Stimulated activated CD8-positive, alpha-beta memory T cell treated with anti-CD3 and anti-CD28 coated beads, Interleukin-15, amount 100 ng/mL, for 1 hour (primary cell): ENCODE results near the gene CRELD1.

ENCODE experiments used
- DNase-seq: peaks from one replicate; pipeline ENCODE4 v3.0.0-alpha.2; 2020; ENCODE audit warnings: low read depth

CRELD1 gene

DNA sequence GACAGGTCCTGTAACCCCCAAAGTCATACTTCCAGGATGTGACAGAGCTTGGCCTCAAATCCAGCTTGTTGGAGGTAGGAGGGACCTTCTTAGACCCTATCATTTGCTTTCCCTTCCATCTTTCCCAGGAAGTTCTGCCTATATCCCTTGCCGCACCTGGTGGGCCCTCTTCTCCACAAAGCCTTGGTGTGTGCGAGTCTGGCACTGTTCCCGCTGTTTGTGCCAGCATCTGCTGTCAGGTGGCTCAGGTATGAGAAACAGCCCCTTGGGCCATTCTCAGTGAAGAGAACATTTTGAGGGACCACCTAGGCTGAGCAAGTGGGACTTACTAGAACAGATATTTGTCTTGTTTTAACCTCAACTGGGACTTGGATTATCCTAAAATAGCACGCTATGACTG is 29.7 kb upstream of the CRELD1 start:
- DNase-seq: no peak

DNA sequence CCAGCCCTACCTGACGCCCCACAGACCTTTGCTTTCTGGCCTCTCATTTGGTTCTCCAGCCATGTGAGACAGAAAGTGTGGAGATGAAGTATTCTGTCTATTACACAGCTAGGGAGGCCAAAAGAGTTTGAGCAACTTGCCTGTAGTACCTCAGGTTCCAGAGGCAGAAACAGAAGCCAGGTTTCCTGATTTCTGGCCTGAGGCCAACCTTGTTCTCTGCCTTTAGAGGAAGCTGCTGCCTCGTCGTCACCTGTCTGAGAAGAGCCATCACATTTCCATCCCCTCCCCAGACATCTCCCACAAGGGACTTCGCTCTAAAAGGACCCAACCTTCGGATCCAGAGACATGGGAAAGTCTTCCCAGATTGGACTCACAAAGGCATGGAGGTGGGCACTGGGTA is 27.2 kb upstream of the CRELD1 start:
- DNase-seq: no peak

DNA sequence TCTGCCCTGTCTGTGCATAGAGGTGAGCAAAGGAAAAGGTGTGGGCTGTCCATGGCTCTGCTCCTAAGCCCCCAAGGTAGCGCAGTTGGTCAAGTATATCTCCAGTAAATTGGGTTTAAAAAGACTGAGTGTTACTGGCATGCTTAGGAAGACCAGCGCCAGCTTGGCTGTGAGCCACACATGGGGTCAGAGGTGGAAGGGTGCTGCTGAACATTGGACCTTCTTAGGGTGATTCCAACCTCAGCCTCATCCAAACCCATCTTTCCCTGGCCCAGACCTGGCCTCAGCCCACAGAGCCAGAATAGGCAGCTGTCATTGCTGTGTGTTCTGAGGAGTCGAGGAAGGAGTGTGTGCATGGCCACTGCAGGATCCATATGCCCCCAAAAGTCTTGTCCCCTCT is 25.3 kb upstream of the CRELD1 start:
- no peak for DNase-seq

DNA sequence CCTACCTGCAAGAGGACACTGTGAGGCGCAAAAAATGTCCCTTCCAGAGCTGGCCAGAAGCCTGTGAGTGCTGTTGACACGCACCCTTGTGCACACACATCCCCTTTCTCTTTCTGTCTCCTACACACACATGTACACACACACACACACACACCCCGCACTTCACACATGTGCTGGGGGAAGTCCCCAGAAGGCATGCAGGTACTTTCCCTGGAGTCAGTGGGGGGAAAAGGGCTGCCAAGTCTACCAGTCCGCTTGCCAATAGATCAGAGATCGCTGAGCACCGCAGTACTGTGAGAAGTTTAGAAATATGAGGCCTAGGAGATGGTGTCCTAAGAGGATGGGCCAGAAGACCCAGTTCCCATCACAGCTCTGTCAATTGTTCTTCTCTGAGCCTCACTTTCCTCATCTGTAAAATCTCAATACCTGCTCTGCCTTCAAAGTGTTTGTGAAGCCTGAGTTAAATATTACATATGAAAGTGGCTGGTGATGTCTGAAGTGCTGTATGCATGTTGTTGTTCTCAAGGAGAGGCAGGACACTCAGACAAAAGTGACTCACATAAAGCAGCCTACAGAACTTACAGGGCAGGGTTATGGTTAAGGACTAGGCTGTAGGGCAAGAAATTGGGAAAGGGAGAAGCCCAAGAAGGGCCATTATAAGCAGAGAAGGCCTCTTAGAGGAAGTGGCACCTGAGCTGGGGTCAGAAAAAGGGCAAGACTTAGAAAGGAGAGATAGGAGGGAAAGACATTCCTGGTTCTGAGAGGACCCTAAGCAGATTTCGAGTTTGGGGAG is 24.2 kb upstream of the CRELD1 start:
- no peak for DNase-seq

DNA sequence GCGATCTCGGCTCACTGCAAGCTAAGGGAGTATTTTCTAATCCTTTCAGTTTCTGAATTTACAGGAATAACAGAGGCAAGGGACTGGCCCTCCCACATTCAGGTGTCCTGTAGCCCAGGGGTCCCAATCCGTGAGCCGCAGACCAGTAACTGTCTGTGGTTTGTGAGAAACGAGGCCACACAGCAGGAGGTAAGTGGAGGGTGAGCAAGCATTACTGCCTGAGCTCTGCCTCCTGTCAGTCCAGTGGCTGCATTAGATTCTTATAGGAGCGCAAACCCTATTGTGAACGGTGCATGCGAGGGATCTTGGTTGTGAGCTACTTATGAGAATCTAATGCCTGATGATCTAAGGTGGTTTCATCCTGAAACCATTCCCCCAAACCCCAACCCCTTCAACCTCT is 21.8 kb upstream of the CRELD1 start:
- no peak for DNase-seq

DNA sequence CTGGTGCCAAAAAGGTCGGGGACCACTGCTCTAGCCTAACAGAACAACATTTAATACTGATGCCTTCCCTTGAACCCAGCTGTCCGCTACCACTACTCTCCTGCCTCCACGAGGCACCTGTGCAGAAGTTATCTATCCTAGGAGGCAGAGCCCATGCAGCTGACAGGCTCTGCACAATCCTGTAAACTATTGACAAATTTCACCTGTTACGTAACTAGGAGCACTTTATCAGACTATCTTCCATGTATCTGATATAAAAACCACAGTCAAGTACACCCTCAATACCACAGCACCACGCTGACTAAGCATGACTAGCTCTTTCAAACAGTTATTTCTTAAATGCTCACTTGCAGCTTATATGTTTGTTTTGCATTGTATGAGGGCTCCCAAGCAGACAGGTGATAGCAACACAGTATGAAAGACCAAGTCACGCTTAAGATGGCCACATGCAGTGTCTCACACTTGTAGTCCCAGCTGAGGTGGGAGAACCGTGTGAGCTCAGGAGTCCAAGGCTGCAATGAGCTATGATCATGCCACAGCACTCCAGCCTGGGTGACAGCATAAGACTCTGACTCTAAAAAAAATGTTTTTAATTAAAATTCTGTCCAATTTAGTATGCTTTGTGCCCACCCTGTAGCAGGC is 21.2 kb upstream of the CRELD1 start:
- no peak for DNase-seq

DNA sequence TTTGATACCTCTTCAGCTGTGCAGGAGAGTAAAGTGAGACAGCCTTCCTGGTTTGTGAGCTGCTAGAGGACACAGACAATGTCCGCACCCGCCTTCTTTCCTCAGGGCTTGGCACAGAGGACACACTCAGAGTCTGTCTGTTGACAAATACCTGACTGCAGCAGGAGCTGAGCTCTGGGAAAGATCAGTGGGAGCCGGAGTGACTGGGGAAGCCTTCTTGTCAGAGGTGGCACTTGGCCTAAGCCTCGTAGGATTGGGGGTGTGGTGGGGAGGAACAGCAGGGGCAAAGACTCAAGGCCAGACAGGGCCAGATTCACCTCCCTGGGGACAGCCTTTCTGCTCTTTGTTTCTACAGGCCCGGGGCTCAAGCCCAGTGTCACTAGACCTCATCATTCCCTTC is 20.0 kb upstream of the CRELD1 start:
- DNase-seq: no peak

DNA sequence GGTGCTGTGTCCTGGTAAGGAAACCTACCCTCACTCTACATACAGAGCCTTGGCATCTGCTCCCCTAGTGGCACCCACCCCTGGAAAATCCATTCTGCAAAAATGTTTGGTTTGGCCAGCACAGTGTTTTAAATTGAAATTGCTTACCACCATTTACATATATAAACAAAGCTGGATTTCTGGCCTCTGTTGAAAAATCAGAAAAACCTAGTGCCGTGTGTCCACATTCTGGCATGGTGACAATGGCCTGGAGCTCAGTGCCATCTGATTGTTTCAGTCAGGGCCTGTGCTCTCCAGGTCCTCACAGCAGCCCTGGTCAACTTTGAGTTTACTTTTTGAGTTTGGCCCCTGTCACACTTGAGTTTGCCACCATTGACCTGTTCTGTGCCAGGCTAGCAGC is 19.6 kb upstream of the CRELD1 start:
- DNase-seq: no peak

DNA sequence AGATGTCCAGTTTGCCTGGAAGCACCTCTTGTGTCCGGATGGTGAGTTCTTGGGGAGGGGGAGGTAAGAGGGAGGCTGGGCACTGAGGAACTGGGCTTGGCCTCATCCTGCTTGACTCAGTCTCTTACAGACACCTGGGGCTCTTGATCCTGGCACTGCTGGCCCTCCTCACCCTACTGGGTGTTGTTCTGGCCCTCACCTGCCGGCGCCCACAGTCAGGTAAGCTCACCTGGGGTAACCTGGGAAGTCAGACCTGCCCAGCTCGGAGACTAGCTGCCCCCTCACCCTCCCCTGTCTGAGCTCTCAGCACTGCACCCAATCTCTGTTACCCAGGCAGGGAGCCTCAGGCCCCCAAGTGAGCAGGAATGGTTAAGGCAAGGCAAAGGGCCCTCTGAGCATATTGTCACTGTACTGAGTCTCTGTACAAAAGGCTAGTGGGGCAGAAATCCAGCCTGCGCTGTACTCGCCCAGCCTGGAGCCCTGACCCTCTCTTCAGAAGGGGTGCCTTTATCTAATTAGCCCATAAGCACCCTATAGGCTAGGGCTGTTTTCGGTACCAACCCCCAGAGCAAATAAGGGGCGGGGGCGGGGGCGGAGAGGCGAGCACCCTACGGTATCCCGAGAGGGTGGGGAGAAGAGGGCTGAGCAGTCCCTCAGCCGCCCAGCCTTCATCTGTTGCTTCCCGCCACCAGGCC is 18.9 kb upstream of the CRELD1 start:
- no peak for DNase-seq

DNA sequence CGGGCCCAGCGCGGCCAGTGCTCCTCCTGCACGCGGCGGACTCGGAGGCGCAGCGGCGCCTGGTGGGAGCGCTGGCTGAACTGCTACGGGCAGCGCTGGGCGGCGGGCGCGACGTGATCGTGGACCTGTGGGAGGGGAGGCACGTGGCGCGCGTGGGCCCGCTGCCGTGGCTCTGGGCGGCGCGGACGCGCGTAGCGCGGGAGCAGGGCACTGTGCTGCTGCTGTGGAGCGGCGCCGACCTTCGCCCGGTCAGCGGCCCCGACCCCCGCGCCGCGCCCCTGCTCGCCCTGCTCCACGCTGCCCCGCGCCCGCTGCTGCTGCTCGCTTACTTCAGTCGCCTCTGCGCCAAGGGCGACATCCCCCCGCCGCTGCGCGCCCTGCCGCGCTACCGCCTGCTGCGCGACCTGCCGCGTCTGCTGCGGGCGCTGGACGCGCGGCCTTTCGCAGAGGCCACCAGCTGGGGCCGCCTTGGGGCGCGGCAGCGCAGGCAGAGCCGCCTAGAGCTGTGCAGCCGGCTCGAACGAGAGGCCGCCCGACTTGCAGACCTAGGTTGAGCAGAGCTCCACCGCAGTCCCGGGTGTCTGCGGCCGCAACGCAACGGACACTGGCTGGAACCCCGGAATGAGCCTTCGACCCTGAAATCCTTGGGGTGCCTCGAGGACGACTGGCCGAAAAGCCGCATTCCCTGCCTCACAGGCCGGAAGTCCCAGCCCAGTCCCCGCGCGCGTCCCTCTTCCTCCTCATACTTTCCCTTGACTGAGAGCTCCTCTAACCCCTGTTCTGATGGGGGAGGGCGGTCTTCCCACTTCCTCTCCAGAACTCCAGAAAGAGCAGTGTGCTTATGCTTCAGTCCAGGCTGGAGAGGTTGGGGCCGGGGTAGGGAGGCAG is 18.1 kb upstream of the CRELD1 start:
- no peak for DNase-seq

DNA sequence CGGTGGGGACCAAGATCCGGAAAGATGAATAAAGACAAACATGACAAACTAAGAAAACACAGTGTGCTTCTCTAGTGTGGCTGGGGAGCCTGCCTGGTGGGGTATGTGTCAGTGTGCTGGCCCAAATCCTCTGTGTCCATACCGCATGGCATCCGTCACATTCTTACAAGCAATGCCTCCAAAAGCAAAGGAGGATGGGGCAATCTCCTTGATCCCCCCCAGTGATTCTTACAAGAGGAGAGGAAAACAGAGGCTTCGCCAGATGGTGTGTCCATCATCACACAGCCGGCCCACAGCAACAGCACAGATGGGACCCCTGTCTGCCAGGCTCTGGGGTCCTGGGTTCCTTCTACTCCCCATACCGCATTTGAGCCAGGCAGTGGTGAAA is 17.3 kb upstream of the CRELD1 start:
- DNase-seq: no peak

DNA sequence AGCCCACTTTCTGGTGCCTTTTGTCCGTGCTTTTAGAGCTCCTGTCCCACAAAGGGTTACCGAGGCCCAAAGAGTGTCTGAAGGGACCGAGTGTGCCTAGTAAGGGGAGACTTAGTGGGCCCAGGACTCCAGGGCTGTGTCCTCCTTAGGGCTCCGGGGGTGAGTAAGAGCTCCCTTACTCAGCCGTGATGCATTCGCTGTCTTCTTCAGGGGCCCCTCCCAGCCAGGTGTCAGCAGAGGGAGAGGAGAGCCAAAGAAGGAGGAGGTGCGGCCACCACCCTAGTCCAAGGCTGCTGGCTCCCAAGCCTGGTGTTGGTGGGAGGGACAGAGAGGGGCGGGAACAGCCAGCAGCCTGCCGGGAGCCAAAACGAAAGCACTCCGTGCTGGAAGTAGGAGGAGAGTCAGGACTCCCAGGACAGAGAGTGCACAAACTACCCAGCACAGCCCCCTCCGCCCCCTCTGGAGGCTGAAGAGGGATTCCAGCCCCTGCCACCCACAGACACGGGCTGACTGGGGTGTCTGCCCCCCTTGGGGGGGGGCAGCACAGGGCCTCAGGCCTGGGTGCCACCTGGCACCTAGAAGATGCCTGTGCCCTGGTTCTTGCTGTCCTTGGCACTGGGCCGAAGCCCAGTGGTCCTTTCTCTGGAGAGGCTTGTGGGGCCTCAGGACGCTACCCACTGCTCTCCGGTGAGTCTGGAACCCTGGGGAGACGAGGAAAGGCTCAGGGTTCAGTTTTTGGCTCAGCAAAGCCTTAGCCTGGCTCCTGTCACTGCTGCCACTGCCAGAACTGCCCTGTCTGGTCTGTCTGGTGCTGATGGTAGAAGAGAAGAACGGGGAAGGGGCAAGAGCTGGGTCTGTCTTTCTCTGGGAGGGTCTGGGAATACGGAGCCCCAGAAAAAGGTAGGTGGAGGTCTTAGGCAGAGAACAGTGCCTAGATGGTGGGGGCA is 16.6 kb upstream of the CRELD1 start, which contains the start of gene IL17RC:
Gene IL17RC, plus strand, starts transcription at position 365 of the 947 bp plus-strand sequence. Its CDS starts 218 bp downstream, at position 583.
- no peak for DNase-seq

DNA sequence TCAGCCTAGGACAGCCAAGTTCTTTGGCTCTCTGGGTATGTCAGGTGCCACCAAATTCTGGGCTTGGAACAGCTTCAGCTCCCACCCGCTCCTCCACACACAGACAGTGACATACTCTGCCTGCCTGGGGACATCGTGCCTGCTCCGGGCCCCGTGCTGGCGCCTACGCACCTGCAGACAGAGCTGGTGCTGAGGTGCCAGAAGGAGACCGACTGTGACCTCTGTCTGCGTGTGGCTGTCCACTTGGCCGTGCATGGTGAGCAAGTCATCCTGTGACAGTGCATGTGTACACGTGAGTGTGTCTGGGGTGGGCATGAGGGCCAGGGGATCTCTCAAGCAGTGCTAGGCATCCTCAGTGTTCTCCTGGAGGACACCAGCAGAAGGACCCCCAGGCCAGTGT is 15.8 kb upstream of the CRELD1 start:
- DNase-seq: no peak

DNA sequence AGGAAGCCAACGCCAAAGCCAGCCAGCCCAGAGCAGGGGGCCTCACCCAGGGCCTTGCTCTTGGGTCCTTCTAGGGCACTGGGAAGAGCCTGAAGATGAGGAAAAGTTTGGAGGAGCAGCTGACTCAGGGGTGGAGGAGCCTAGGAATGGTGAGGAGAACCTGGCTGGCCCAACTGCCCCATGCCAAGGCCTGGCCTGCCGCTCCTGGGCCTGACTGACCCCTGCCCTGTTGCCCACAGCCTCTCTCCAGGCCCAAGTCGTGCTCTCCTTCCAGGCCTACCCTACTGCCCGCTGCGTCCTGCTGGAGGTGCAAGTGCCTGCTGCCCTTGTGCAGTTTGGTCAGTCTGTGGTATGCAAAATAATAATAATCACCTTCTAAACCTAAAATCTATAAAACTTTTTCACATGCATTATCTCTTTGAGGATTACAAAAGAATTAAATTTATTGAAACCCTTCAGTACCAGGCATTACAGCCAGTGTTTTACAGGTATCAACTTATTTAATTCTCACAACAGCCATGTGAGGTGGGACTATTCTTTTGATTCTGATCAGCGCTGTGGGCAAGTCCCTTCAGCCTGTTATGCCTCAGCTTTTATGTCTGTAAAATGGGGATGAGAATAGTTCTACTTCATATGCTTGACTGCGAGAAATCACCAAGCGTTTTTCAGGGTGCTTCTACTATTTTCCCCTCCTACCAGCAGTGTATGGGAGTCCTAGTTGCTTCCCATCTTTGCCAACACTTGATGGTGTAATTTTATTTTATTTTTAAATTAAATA is 15.2 kb upstream of the CRELD1 start:
- no peak for DNase-seq

DNA sequence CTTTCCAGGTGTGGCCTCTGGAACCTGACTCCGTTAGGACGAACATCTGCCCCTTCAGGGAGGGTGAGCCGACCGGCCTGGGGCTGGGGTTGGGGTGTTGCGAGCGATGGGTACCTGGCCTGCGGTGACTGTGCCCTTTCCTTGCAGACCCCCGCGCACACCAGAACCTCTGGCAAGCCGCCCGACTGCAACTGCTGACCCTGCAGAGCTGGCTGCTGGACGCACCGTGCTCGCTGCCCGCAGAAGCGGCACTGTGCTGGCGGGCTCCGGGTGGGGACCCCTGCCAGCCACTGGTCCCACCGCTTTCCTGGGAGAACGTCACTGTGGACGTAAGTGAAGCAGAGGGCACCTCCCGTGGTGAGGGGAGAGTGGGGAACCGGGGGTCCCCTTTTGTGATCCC is 5.5 kb upstream of the CRELD1 start:
- no peak for DNase-seq

DNA sequence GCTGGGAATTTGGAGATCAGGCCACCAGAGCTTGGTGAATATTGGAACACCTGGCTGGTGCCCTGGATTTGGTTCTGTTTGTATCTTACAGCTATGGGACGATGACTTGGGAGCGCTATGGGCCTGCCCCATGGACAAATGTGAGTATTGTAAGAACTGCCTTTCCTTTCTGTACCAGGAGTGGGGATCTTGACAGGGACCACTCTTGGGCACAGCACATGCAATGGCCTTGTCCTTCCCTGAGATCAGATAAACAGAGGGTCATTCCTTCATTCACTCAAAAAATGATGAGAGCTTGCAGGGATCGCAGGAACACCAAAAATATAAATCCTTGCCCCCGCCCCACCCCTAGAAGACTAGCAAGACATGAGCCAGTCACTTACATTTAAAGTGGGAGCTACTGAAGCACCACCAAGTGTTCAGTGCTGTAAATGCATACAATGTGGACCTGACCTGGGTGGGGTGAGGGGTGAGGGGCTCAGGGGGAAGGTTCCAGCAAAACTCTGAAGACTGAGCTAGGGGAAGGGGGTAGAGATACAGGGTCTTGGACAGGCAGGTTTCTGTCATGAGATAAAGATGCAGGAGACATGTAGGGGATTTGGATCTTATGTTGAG is 2.7 kb upstream of the CRELD1 start:
- DNase-seq: no peak

DNA sequence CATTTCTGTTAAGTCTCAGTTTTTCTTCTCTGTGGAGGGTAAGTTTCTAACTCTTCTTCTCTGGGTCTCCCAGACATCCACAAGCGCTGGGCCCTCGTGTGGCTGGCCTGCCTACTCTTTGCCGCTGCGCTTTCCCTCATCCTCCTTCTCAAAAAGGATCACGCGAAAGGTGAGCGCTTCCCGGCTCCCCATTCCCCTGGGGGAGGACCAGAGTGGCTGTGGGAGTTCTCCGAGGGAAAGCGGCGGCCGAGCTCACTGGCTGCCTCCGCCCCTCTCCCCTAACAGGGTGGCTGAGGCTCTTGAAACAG is 1.1 kb upstream of the CRELD1 start:
- DNase-seq: no peak

DNA sequence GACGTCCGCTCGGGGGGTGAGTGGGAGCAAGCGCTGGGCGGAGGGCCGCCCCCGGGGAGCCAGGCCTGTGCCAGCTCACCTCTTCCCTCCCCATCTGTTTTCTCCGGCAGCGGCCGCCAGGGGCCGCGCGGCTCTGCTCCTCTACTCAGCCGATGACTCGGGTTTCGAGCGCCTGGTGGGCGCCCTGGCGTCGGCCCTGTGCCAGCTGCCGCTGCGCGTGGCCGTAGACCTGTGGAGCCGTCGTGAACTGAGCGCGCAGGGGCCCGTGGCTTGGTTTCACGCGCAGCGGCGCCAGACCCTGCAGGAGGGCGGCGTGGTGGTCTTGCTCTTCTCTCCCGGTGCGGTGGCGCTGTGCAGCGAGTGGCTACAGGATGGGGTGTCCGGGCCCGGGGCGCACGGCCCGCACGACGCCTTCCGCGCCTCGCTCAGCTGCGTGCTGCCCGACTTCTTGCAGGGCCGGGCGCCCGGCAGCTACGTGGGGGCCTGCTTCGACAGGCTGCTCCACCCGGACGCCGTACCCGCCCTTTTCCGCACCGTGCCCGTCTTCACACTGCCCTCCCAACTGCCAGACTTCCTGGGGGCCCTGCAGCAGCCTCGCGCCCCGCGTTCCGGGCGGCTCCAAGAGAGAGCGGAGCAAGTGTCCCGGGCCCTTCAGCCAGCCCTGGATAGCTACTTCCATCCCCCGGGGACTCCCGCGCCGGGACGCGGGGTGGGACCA is 632 bp upstream of the CRELD1 start:
- DNase-seq: peak; percentile 78

DNA sequence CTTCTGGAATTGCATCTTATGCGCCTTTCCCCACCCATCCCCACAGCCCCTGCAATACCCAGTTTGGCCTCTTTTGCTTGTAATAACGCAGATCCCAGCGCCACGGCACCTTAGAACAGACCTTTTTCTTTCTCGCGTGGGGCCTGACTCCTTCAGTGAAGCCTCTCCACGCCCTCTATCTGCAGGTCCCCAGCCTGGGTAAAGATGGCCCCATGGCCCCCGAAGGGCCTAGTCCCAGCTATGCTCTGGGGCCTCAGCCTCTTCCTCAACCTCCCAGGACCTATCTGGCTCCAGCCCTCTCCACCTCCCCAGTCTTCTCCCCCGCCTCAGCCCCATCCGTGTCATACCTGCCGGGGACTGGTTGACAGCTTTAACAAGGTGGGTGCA is 594 bp downstream of the CRELD1 start:
- no peak for DNase-seq
